Endothelial cell of umbilical vein (primary cell): ENCODE data around the gene ZC2HC1B. TPM values are rescaled to one million over a fixed set of nuclear protein-coding genes. Genes with fewer than 3 reads are reported as not detected.

Source experiments
- BruUV-seq: library from RNA; stranded (reverse); fragments of 400-500 nt; replicated peaks from 2 replicates; lab custom pipeline; 2021; lab: Mats Ljungman, UMichigan
- CTCF ChIA-PET: fragments of 300-600, 350-600 bp; sonication (Branson Sonifier 250); formaldehyde crosslinking; loops from one replicate; lab custom pipeline; 2021; ENCODE audit warnings: antibody characterized with exemption, inconsistent platforms; lab: Charles Lee
- POLR2A ChIA-PET: fragments of 300-600, 350-600 bp; sonication (Branson Sonifier 250); formaldehyde crosslinking; loops from one replicate; lab custom pipeline; 2021; ENCODE audit warnings: antibody characterized with exemption, inconsistent platforms; lab: Charles Lee
- DNase-seq: peaks from one replicate; pipeline ENCODE4 v3.0.0-alpha.2; 2011; ENCODE audit warnings: low read depth, low spot score
- FAIRE-seq: peaks from 2 replicates; lab custom pipeline; 2011; peaks lifted over from hg19 to GRCh38; lab: Jason Lieb, UNC
- H2AFZ ChIP-seq: 2 replicates; pipeline ENCODE4 v1.6.0; 2012; ENCODE audit warnings: low read depth, low read length, control low read depth, inconsistent platforms
- H3K27ac ChIP-seq: 2 replicates; pipeline ENCODE4 v1.5.1; 2011; ENCODE audit warnings: low read depth, mild to moderate bottlenecking, control low read depth, low read length, moderate library complexity; ENCODE audit not compliant: insufficient read depth
- H3K27me3 ChIP-seq, 2 experiments: 2 replicates each; pipeline versions ENCODE4 v1.6.0 to v1.6.1; 2011; ENCODE audit warnings: low read length in 2 of 2, mixed read lengths in 1 of 2; ENCODE audit not compliant: control insufficient read depth in 2 of 2, insufficient read depth in 2 of 2
- H3K36me3 ChIP-seq, 2 experiments: 2 replicates in 1 of 2; 3 replicates in 1 of 2; pipeline ENCODE4 v1.5.1; 2011; ENCODE audit warnings: low read length in 2 of 2, mild to moderate bottlenecking in 1 of 2, moderate library complexity in 1 of 2; ENCODE audit not compliant: control insufficient read depth in 2 of 2, insufficient read depth in 2 of 2; ENCODE audit errors: extremely low read depth in 1 of 2
- H3K4me1 ChIP-seq: 3 replicates; pipeline ENCODE4 v1.5.1; 2011; ENCODE audit warnings: mild to moderate bottlenecking, low read length; ENCODE audit not compliant: control insufficient read depth, insufficient read depth; ENCODE audit errors: extremely low read depth
- H3K4me2 ChIP-seq: 2 replicates; pipeline ENCODE4 v1.6.1; 2011; ENCODE audit warnings: low read length, control low read depth, mixed read lengths; ENCODE audit not compliant: insufficient read depth
- H3K4me3 ChIP-seq, 3 experiments: fragments of 200-600 bp in 1 of 3; sonication (generic), shearing (Covaris generic) in 1 of 3; replicated peaks in 1 of 3; 2 replicates each; pipeline ENCODE4 v1.5.1; 2011 to 2016; ENCODE audit warnings: control low read depth in 3 of 3, low read length in 3 of 3, mild to moderate bottlenecking in 2 of 3, inconsistent platforms in 1 of 3, low read depth in 1 of 3, moderate library complexity in 1 of 3; ENCODE audit not compliant: insufficient read depth in 1 of 3
- H3K79me2 ChIP-seq: 2 replicates; pipeline ENCODE4 v1.6.0; 2012; ENCODE audit warnings: low read length, inconsistent platforms; ENCODE audit not compliant: control insufficient read depth, insufficient read depth
- H3K9ac ChIP-seq: replicated peaks from 2 replicates; pipeline ENCODE3; 2011; ENCODE audit warnings: low read length, control low read depth; ENCODE audit not compliant: insufficient read depth; ENCODE audit errors: extremely low read depth
- H3K9me1 ChIP-seq: replicated peaks from 3 replicates; pipeline ENCODE4 v1.6.0; 2011; ENCODE audit warnings: mild to moderate bottlenecking, low read length; ENCODE audit not compliant: control insufficient read depth, insufficient read depth; ENCODE audit errors: extremely low read depth
- H3K9me3 ChIP-seq: replicated peaks from 2 replicates; pipeline ENCODE4 v1.5.1; 2012; ENCODE audit warnings: low read length, inconsistent platforms; ENCODE audit not compliant: control insufficient read depth, insufficient read depth
- H4K20me1 ChIP-seq: replicated peaks from 2 replicates; pipeline ENCODE3; 2011; ENCODE audit warnings: mild to moderate bottlenecking, low read length; ENCODE audit not compliant: control insufficient read depth, insufficient read depth; ENCODE audit errors: extremely low read depth
- CTCF ChIP-seq, 2 donors: IDR thresholded peaks; 1 replicate in 1 of 2; 2 replicates in 1 of 2; pipeline ENCODE4 v1.5.1; 2011; ENCODE audit warnings: low read length in 2 of 2, mild to moderate bottlenecking in 2 of 2, moderate library complexity in 2 of 2, control low read depth in 1 of 2, inconsistent platforms in 1 of 2, low read depth in 1 of 2; ENCODE audit not compliant: insufficient read depth in 1 of 2; ENCODE audit errors: extremely low read depth in 1 of 2
- EZH2 ChIP-seq: IDR thresholded peaks from 2 replicates; pipeline ENCODE4 v1.6.1; 2012; ENCODE audit warnings: borderline replicate concordance, low read depth, mild to moderate bottlenecking, moderate library complexity, low read length, inconsistent platforms; ENCODE audit not compliant: severe bottlenecking
- FOS ChIP-seq: IDR thresholded peaks from 2 replicates; pipeline ENCODE4 v1.6.1; 2011; ENCODE audit warnings: mild to moderate bottlenecking, low read length, moderate library complexity, borderline replicate concordance; ENCODE audit not compliant: insufficient read depth
- GATA2 ChIP-seq: IDR thresholded peaks from 2 replicates; pipeline ENCODE4 v1.7.0; 2011; ENCODE audit warnings: low read depth, mild to moderate bottlenecking, moderate library complexity, mixed read lengths, low read length; ENCODE audit not compliant: insufficient read length, insufficient read depth
- JUN ChIP-seq: IDR thresholded peaks from 2 replicates; pipeline ENCODE4 v1.6.1; 2011; ENCODE audit warnings: borderline replicate concordance, low read depth; ENCODE audit not compliant: insufficient read length, insufficient read depth
- MAX ChIP-seq: IDR thresholded peaks from 2 replicates; pipeline ENCODE4 v1.6.1; 2011; ENCODE audit not compliant: insufficient read depth, insufficient read length
- MYC ChIP-seq: IDR thresholded peaks from one replicate; pipeline ENCODE4 v1.6.1; 2011; ENCODE audit warnings: mild to moderate bottlenecking, low read depth, low read length
- POLR2A ChIP-seq: IDR thresholded peaks from 2 replicates; pipeline ENCODE4 v1.6.1; 2012; ENCODE audit warnings: low read depth, mild to moderate bottlenecking, control low read depth, low read length
- POLR2AphosphoS5 ChIP-seq: IDR thresholded peaks from 2 replicates; pipeline ENCODE4 v1.6.1; 2012; ENCODE audit warnings: low read depth, mild to moderate bottlenecking, control low read depth, low read length, moderate library complexity; ENCODE audit not compliant: insufficient read depth
- dilution Hi-C: fragments of 300-500 bp; cut with MboI; formaldehyde crosslinking; loops from one replicate; pipeline ENCODE4 v1.15.0; 2019; ENCODE audit warnings: low sequenced_read_pairs; ENCODE audit not compliant: extremely low pct_ligation_motif_present
- intact Hi-C: fragments of 100-400 bp; cut with micrococcal nuclease; formaldehyde crosslinking; loops from one replicate; pipeline ENCODE4 v1.10.0; 2022
- polyA plus RNA-seq, 4 experiments: library from polyadenylated mRNA; depleted of rRNA in 3 of 4; stranded (reverse) in 3 of 4; unstranded in 1 of 4; fragments of >200 nt; gene quantifications; 2 replicates each; pipeline versions ENCODE4 v1.2.1 to v1.2.3, GENCODE V29; 2011 to 2012; ENCODE audit warnings: missing spikeins in 1 of 4
- total RNA-seq: library from RNA; stranded (reverse); gene quantifications from 2 replicates; pipeline ENCODE4 v1.2.3, GENCODE V29; 2021

The ZC2HC1B gene
- total and polyA plus RNA-seq, 2 donors (not counting 3 experiments of a cell fraction or from before 2014, with no cell fraction given), result not detected

- H3K36me3 ChIP-seq, result no peaks in the 10 kb centered on the region
Measured at GRCh38 chr6:143894655-143895054, 30.4 kb downstream of the ZC2HC1B start.

More at GRCh38 chr6:143894655-143895054, 30.4 kb downstream of the ZC2HC1B start:
- H3K9ac ChIP-seq, result no peak overlapping the region
- H3K9me1 ChIP-seq, result no peaks in the 10 kb centered on the region
- ChIA-PET CTCF (no interaction called here), POLR2A (no interaction called here)
- H3K27ac ChIP-seq, result no peak overlapping the region
- H3K4me1 ChIP-seq, result no peaks in the 10 kb centered on the region
- H3K9me3 ChIP-seq, result no peaks in the 10 kb centered on the region
- DNase-seq, result no peak
- H4K20me1 ChIP-seq, result no peaks in the 10 kb centered on the region
- TF ChIP-seq POLR2A, result no peak
- no peak for TF ChIP-seq GATA2
- no peak for TF ChIP-seq FOS
- TF ChIP-seq CTCF (IDR thresholded peaks at IDR 0.05; ENCODE audit: extremely low read depth in 1 of 2, insufficient read depth in 1 of 2, low read depth in 1 of 2, low read length in 2 of 2), result no peak
- TF ChIP-seq POLR2AphosphoS5, result no peak
- TF ChIP-seq MAX, result no peak
- no peak for TF ChIP-seq MYC
- TF ChIP-seq JUN, result no peak
- TF ChIP-seq EZH2, result no peak
- H3K4me2 ChIP-seq, result no peak overlapping the region
- dilution Hi-C loops (no loop called here), intact Hi-C loops (no loop called here)
- H3K4me3 ChIP-seq, result no peak overlapping the region
- H3K27me3 ChIP-seq, result peaks cover 2% of the 10 kb centered on the region in 2 experiments
- H3K79me2 ChIP-seq, result no peaks in the 10 kb centered on the region
- BruUV-seq, result no TSS peak
- FAIRE-seq, result no peak
- no peak overlapping the region for H2AFZ ChIP-seq
